WTC11 (cell line): Measurements from ENCODE around the gene CACNA2D1.

Experiments used
- CTCF ChIP-seq: fragments of 200-600 bp; IDR thresholded peaks from 2 replicates; pipeline ENCODE4 v1.8.0; 2022; ENCODE audit warnings: antibody characterized with exemption
- ZNF425 ChIP-seq: fragments of 250-450 bp; sonication (Bioruptor Pico); conservative IDR thresholded peaks from 2 replicates; pipeline ENCODE4 v1.9.0; 2021; ENCODE audit warnings: mild to moderate bottlenecking

GRCh38 chr7:82445271-82445670 lies 1.7 kb upstream of the CACNA2D1 start:
- TF ChIP-seq ZNF425 (CRISPR knock-in tag) (no peak), CTCF (no peak)
